Posterior vena cava (tissue), 2 donors: ENCODE data around the gene SPANXN4. TPM values are rescaled to one million over a fixed set of nuclear protein-coding genes. Genes with fewer than 3 reads are reported as not detected.

Experiments used
- DNase-seq: peaks from one replicate; pipeline ENCODE4 v3.0.0-alpha.2; 2020; ENCODE audit warnings: low spot score
- intact Hi-C, 2 donors: fragments of 100-400 bp; cut with DNase I; formaldehyde crosslinking; loops; one replicate each; pipeline versions ENCODE4 v1.14.1 to v1.14.2; 2022 to 2023
- long read RNA-seq, 2 donors: library from polyadenylated mRNA; unstranded; transcript quantifications; one replicate each; pipeline ENCODE4 v2.0.0, GENCODE V29; 2020 to 2021
- total RNA-seq, 2 donors: library from RNA; stranded (reverse); fragmentation: NEBNext Ultra II Directional; extraction: Animal tissue kit (Norgen Biotek cat#: 25700); gene quantifications; one replicate each; pipeline ENCODE4 v1.2.1, GENCODE V29; 2021
- donor health status: DM: yes; HTN: yes; CAD: no.
- donor health status: DM: yes; HTN: yes; CAD: no.

The SPANXN4 gene, protein sequence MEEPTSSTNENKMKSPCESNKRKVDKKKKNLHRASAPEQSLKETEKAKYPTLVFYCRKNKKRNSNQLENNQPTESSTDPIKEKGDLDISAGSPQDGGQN
- total RNA-seq: not detected
- long read RNA-seq, donor 1: 0 reads
- long read RNA-seq, donor 2: 0 reads

DNA sequence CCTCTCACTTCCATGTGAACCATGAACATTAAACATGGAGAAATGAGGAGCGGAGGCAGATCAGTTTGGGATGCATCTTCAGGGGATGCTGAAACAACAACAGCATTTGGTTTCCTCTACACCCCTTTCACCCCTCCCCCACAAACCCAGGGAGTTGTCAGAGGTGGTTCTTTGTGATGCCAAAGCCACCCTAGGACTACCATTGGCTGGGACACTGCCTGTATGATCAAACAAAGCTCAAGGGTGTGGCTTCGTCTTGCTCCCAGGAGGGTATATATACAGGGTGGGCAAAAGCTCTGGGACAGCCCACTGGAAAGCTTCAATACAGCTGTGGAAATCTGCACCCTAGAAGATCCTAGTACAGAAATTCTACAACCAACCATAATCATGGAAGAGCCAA, at the start of gene SPANXN4:
Gene SPANXN4 (plus strand): TSS at position 301 of the 400 bp plus-strand sequence. CDS start 87 bp downstream, at position 388.
- DNase-seq: no peak
- intact Hi-C loops: no loop called here

DNA sequence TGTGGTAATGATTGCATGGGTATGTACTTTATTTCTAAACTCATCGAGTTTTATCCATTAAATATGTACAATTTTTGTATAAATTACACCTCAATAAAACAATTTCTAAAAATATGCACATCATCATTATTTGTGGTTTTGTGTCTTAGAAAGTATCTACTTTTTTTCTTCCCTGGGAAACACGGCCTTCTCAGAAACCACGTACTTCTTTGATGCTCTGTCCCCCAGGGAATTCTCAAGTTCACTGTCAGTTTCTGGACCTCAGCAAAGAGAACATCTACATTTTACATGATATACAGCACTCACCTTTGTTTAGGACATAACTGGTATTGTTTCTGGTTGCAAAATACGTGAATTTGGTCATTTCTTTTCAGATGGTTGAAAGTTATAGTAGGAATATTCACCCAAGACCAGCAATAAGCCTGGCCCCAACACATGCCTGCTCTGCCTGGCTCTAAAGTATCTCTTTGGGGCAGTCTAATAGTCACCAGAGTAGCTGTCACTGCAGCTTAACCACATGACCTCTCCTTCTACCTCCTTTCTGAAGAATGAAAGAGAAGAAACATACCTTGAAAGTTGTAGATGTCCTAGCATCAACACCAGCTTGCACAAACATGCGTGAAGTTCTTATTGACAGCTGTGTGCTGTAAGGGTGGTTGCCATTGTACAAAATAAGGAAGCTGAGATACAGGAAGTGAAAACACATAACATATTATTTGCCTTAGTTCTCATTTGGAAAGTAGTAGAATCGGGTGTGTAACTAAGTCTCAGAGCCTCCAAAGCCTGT, 48.4 kb upstream of the SPANXN4 start:
- no peak for DNase-seq
- intact Hi-C loops: no loop called here

DNA sequence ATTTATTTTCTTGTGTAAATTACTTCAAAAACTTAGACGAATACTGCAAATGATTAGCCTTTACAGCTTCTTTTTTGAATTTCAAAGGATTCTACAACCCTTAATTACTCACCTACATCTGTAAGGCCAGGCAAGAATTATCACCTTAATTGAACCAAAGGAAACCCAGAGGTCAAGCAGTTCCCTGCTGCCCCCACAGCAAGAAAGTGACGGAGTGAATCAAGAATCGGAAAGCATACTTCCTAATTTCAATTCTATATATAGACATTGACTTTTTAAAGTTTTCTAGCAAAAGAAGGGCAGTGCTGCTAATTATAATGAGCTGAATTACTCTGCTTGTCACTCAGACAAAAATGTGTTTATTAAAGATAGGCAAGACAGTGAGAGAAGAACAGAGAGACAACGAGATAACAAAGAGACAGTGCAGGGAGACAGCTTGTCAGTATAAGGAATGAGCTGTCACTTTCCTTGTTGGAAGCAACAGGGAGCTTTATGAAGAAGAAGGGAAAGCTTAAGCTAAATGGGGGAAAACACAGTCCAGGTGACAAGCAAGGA, 47.5 kb upstream of the SPANXN4 start:
- intact Hi-C loops: no loop called here
- no peak for DNase-seq

DNA sequence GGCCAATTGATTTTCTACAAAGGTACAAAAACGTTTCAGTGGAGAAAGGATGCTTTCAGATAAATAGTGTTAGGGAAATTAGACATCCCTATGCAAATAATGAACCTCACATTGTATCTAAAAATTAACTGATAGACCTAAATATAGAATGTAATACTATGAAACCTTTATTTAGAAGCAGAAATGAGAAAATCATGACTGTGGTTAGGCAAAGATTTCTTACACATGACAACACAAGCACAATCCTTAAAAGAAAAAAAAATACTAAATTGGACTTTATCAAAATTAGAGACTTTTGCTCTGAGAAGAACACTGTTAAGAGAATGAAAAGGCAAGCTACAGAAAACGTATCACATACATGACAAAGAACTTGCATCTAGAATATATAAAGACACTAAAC, 43.0 kb upstream of the SPANXN4 start:
- no peak for DNase-seq
- intact Hi-C loops: no loop called here

DNA sequence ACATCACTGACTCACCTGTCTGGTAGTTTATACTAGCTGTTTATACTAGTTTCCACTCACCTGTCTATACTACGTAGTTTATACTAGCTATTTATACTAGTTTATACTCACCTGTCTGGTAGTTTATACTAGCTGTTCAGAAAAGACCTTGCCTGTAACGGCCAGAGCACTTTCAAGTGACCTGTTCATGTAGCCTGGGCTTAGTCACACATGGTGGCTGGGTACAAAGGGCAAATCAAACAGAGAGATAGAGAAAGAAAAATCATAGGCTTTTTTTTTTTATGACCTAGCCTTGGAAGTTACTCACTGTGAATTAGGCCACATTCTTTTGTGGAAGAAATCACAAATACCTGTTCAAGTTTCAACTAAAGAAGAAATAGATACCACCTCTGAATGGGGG, 30.7 kb upstream of the SPANXN4 start:
- intact Hi-C loops: no loop called here
- no peak for DNase-seq

DNA sequence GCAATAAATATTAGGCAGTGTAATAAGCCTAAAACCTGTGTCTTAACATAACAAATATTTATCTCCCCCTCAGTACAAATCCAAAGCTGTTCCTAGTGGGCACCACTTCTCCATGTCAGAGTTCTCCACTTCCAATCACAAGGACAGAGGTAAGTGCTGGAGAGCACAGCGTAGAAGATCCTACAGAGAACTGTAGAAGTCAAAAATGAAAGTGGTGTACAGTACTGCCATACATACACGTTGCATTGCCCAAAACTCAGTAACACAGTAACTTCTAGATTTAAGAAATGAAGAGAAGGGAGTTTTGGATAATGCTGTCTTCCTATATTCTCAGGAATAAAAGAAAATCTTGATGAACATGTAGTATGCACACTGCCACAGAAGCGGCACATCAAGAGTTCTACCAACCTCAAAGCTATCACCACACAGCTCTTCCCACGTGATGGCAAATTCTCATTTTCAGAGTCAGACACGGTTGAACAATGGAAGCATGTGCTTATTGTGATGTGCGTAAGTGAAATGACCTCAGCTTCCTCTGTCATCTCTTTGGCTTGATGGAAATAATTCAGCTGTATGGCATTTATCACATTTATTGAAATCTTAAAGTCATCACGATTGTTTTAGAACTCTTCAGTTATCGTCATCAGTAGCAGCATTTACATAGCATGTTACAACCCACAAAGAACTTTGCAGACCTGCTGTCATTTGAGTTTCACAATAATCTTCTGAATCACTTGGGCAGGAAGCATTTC, 27.1 kb upstream of the SPANXN4 start:
- no peak for DNase-seq
- intact Hi-C loops: no loop called here

DNA sequence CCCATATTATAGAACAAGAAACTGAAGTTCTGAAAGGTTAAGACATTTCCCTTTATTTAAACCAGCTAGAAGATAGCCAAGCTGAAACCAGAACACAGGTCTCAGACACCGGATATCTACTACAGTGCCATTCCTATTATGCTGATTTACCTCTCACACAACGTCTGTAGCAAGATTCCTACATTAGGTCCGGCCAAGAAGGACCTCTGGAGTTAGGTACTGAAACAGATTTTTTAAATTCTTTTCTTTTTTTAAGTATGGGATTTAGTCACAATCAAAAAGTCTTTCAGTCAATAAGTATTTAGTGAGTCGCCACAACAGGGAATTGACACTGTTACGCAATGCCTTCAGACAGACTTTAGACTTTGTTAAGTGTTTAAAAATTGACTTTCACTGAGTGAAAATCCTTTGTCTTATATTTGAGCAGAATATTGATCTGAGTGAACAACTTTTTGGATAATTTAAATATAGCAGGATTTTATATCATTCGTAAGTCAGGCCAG, 26.5 kb upstream of the SPANXN4 start:
- intact Hi-C loops: no loop called here

DNA sequence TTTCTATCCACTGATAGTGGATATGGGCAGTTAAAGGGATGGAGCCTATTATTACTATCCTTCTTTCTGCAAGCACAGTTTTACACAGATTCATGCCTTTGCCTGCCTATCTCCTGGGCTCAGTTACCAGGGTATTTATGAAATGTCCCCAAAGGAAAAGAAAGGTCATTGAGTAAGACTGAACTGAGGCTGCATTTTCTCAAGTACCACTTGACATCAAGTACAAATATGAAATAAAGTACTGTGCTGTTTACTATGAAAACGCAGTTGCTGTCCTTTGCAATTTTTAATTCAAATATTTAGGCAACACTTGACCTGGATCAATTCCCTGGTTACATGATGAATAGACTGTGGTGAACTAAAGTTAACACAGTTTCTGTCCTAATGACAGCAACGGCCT, 23.5 kb upstream of the SPANXN4 start:
- no peak for DNase-seq
- intact Hi-C loops: no loop called here

More for the DNA sequence above, 26.5 kb upstream of the SPANXN4 start:
- no peak for DNase-seq

DNA sequence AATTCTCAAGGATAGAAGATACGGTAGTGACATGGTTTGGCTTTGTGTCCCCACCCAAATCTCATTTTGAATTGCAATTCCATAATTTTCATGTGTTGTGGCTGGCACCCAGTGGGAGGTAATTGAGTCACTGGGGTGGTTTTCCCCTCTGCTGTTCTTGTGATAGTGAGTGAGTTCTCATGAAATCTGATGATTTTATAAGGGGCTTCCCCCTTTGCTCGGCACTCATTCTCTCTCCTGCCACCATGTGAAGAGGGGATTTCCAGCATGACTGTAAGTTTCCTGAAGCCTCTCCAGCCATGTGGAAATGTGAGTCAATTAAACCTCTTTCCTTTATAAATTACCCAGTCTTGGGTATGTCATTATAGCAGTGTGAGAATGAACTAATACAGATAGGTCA, 8.5 kb upstream of the SPANXN4 start:
- intact Hi-C loops: no loop called here
- no peak for DNase-seq

DNA sequence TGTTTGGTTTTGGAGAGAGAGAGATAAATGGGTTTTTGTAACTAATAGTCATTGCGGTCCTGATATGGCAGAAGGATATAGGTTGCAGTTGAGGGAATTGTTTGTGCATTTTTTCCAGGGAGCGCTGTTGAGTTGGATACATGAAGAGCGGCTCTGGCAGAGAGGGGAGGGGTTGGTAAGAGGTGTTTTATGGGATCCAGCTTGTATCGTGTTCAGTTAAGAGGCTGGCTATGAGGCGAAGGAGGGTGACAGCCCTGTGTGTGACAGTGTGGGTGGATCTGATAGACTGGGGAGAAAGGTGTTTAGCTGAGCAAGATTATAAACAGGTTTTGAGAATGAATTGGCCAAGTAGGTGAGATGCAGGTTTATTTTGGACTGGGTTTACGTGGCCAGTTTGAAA, 1.5 kb downstream of the SPANXN4 start:
- intact Hi-C loops: no loop called here
- no peak for DNase-seq

DNA sequence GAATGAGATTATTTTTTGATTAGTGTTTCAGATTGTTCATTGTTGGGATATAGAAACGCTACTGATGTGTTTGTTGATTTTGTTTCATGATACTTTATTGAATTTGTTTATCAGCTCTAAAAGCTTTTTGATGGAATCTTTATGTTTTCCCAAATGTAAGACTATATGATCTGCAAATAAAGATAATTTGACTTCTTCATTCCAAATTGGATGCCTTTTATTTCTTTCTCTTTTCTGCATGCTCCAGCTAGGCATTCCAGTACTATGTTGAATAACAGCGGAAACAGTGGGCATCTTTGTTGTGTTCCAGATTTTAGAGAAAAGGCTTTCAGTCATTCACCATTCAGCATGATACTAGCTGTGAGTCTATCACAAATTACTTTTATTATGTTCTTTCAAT, 21.8 kb downstream of the SPANXN4 start:
- intact Hi-C loops: no loop called here
- no peak for DNase-seq

DNA sequence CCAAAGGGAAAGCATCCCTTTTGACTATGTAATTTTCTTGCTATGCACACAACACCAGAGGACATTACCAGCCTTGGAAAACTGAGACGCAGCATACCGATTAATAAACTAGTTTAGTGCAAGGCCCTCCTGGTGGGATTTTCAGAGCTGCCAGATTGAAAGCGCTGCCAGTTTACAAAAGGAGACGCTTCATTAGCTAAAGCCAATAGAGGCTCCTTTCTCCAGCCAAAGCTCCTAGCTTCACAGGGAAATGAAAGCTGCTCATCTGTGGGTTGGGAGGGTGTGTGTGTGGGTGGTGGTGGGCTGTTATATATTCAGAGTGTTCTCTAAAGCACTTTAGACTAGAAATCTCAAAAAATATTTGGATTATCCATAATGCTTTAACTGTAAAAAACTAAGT, 32.4 kb downstream of the SPANXN4 start:
- intact Hi-C loops: no loop called here
- no peak for DNase-seq

DNA sequence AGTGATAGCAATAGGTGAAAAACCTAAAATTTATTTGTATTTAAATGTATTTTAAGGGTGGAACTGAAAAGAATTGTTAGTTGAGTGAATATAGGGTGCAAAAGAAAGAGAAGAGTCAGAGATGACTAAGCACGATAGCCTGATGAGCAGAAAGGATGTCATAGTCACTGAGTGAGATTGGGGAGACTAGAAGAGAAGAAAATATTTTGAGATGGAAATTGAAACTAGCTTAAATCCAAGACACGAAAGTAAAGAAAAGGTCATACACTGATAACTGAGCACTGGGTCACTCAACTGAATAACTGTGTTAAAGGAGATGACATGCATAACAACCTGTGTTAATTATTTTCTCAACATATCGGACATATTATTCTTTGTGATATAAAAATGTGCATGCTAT, 55.5 kb downstream of the SPANXN4 start:
- DNase-seq: no peak
- intact Hi-C loops: no loop called here

DNA sequence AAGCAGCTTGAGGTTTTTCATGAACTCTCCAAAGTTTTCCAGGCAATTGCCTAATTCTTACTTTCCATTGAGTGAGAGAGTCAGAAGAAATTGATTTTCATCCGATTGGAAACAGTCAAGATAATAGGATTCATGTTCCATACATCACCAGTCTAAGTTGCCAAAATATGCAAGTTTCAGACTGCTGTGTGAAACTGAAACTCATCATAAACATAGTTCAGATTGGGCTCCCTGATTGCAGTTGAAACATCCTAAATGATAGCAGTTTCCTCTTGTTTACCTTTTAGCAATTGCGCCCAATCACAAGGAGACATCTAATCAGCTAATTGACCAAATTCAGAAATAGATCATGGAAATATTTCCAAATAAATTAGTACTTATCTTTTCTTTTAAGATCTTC, 56.8 kb downstream of the SPANXN4 start:
- no peak for DNase-seq
- intact Hi-C loops: no loop called here
